GM21447 (cell line): Measurements from ENCODE around the gene NAALADL2.

Experiments
- ATAC-seq: cut with Tn5 transposase; IDR thresholded peaks from one replicate; pipeline ENCODE4 v1.9.1; 2021; ENCODE audit not compliant: unreplicated experiment

The NAALADL2 gene

GRCh38 chr3:175620093-175620492 lies 761.0 kb downstream of the NAALADL2 start:
- ATAC-seq, result no peak

- ATAC-seq, result no peak
These were observed 761.4 kb downstream of the NAALADL2 start for GRCh38 chr3:175620532-175620931.

- no peak for ATAC-seq
These were observed 781.8 kb downstream of the NAALADL2 start for GRCh38 chr3:175640958-175641357.

GRCh38 chr3:175646865-175647264 lies 787.7 kb downstream of the NAALADL2 start:
- ATAC-seq, result no peak

GRCh38 chr3:175648899-175649298 lies 789.8 kb downstream of the NAALADL2 start:
- ATAC-seq, result no peak

- no peak for ATAC-seq
These were observed 792.6 kb downstream of the NAALADL2 start for GRCh38 chr3:175651716-175652115.

GRCh38 chr3:175655351-175655750 lies 796.2 kb downstream of the NAALADL2 start:
- ATAC-seq, result no peak

- ATAC-seq, result no peak
These were observed 797.3 kb downstream of the NAALADL2 start for GRCh38 chr3:175656461-175656860.

GRCh38 chr3:175659670-175660350 lies 800.7 kb downstream of the NAALADL2 start:
- no peak for ATAC-seq

- ATAC-seq, result no peak
These were observed 803.7 kb downstream of the NAALADL2 start for GRCh38 chr3:175662815-175663214.

GRCh38 chr3:175664911-175665310 lies 805.8 kb downstream of the NAALADL2 start:
- no peak for ATAC-seq

GRCh38 chr3:175668300-175668699 lies 809.2 kb downstream of the NAALADL2 start:
- no peak for ATAC-seq

- ATAC-seq, result no peak
These were observed 811.4 kb downstream of the NAALADL2 start for GRCh38 chr3:175670557-175670956.

GRCh38 chr3:175672119-175672689 lies 813.1 kb downstream of the NAALADL2 start:
- no peak for ATAC-seq

- no peak for ATAC-seq
These were observed 820.4 kb downstream of the NAALADL2 start for GRCh38 chr3:175679568-175679967.

GRCh38 chr3:175692256-175692655 lies 833.1 kb downstream of the NAALADL2 start:
- no peak for ATAC-seq

- no peak for ATAC-seq
These were observed 836.1 kb downstream of the NAALADL2 start for GRCh38 chr3:175695251-175695650.

- ATAC-seq, result no peak
These were observed 843.8 kb downstream of the NAALADL2 start for GRCh38 chr3:175702956-175703355.

GRCh38 chr3:175704366-175705055 lies 845.4 kb downstream of the NAALADL2 start:
- ATAC-seq, result no peak

GRCh38 chr3:175713268-175713667 lies 854.1 kb downstream of the NAALADL2 start:
- no peak for ATAC-seq

GRCh38 chr3:175716446-175716845 lies 857.3 kb downstream of the NAALADL2 start:
- no peak for ATAC-seq

- no peak for ATAC-seq
These were observed 867.1 kb downstream of the NAALADL2 start for GRCh38 chr3:175726228-175726627.
